CD14-positive monocyte (primary cell): ENCODE data around the gene AHCYL1. TPM values are rescaled to one million over a fixed set of nuclear protein-coding genes. Genes with fewer than 3 reads are reported as not detected.
A peak's percentile ranks its signal among the peaks of the same experiment; 100 is the strongest.

Experiments used
- DNase-seq, 3 donors: peaks; one replicate each; pipeline ENCODE4 v3.0.0-alpha.2; 2011 to 2022
- H2AFZ ChIP-seq: 2 replicates; pipeline ENCODE4 v1.6.0; 2012; ENCODE audit warnings: mild to moderate bottlenecking, low read depth, low read length, inconsistent platforms; ENCODE audit not compliant: insufficient read depth, poor library complexity, severe bottlenecking
- H3K27ac ChIP-seq, 2 donors: 1 replicate in 1 of 2; 2 replicates in 1 of 2; pipeline ENCODE4 v1.5.1; 2012 to 2013; ENCODE audit warnings: low read length in 2 of 2, control low read depth in 1 of 2, inconsistent platforms in 1 of 2, low read depth in 1 of 2, mild to moderate bottlenecking in 1 of 2
- H3K27me3 ChIP-seq, 2 donors: one replicate each; pipeline versions ENCODE4 v1.6.0 to v1.6.1; 2011 to 2013; ENCODE audit warnings: low read length in 2 of 2; ENCODE audit not compliant: control insufficient read depth in 2 of 2, insufficient read depth in 2 of 2
- H3K36me3 ChIP-seq, 2 donors: replicated peaks in 1 of 2; 1 replicate in 1 of 2; 2 replicates in 1 of 2; pipeline versions ENCODE4 v1.5.1 to v1.6.1; 2012 to 2013; ENCODE audit warnings: low read length in 2 of 2, control low read depth in 1 of 2, inconsistent platforms in 1 of 2, mild to moderate bottlenecking in 1 of 2; ENCODE audit not compliant: insufficient read depth in 2 of 2, control insufficient read depth in 1 of 2
- H3K4me1 ChIP-seq, 2 donors: 1 replicate in 1 of 2; 2 replicates in 1 of 2; pipeline versions ENCODE4 v1.5.1 to v1.6.1; 2012 to 2013; ENCODE audit warnings: low read length in 2 of 2, control low read depth in 1 of 2, inconsistent platforms in 1 of 2, mild to moderate bottlenecking in 1 of 2, moderate library complexity in 1 of 2; ENCODE audit not compliant: insufficient read depth in 2 of 2, control insufficient read depth in 1 of 2
- H3K4me2 ChIP-seq: replicated peaks from 2 replicates; pipeline ENCODE3; 2012; ENCODE audit warnings: low read length, moderate library complexity, mild to moderate bottlenecking; ENCODE audit not compliant: poor library complexity, severe bottlenecking; ENCODE audit errors: extremely low read depth
- H3K4me3 ChIP-seq, 3 experiments: fragments of 200-600 bp in 1 of 3; sonication (generic) in 1 of 3; replicated peaks in 1 of 3; 1 replicate in 2 of 3; 2 replicates in 1 of 3; pipeline ENCODE4 v1.5.1; 2011 to 2013; ENCODE audit warnings: low read length in 3 of 3, mild to moderate bottlenecking in 3 of 3, control low read depth in 2 of 3, low read depth in 2 of 3, inconsistent platforms in 1 of 3, moderate library complexity in 1 of 3
- H3K79me2 ChIP-seq: 2 replicates; pipeline ENCODE4 v1.6.0; 2012; ENCODE audit warnings: mild to moderate bottlenecking, control low read depth, inconsistent platforms, low read length, moderate library complexity; ENCODE audit not compliant: insufficient read depth
- H3K9ac ChIP-seq: 2 replicates; pipeline ENCODE4 v1.6.0; 2017; ENCODE audit warnings: low read length, mild to moderate bottlenecking; ENCODE audit not compliant: insufficient read depth, poor library complexity, severe bottlenecking
- H3K9me3 ChIP-seq, 2 donors: replicated peaks in 1 of 2; 1 replicate in 1 of 2; 2 replicates in 1 of 2; pipeline versions ENCODE4 v1.5.1 to v1.6.1; 2012 to 2013; ENCODE audit warnings: low read length in 2 of 2, control low read depth in 1 of 2; ENCODE audit not compliant: control insufficient read depth in 1 of 2, insufficient read depth in 1 of 2
- H4K20me1 ChIP-seq: 2 replicates; pipeline ENCODE4 v1.6.0; 2012; ENCODE audit warnings: mild to moderate bottlenecking, low read length, control low read depth, moderate library complexity; ENCODE audit not compliant: insufficient read depth
- H3K27ac Mint-ChIP-seq, 7 donors: one replicate each; pipeline ENCODE4 v1.8.0; 2020; ENCODE audit warnings: mild to moderate bottlenecking in 7 of 7, mixed read lengths in 7 of 7, moderate library complexity in 6 of 7, inconsistent platforms in 2 of 7
- H3K27me3 Mint-ChIP-seq, 3 donors: one replicate each; pipeline ENCODE4 v1.8.0; 2021 to 2022; ENCODE audit warnings: low read depth in 3 of 3, mild to moderate bottlenecking in 3 of 3, mixed read lengths in 3 of 3, moderate library complexity in 3 of 3, inconsistent platforms in 1 of 3
- H3K36me3 Mint-ChIP-seq, 2 donors: one replicate each; pipeline ENCODE4 v1.8.0; 2020; ENCODE audit warnings: mixed read lengths in 2 of 2, inconsistent platforms in 1 of 2, mild to moderate bottlenecking in 1 of 2
- H3K4me1 Mint-ChIP-seq: one replicate; pipeline ENCODE4 v1.8.0; 2020; ENCODE audit warnings: mild to moderate bottlenecking, mixed read lengths
- H3K4me3 Mint-ChIP-seq, 2 donors: one replicate each; pipeline ENCODE4 v1.8.0; 2020; ENCODE audit warnings: mild to moderate bottlenecking in 2 of 2, mixed read lengths in 2 of 2, moderate library complexity in 1 of 2
- H3K9me3 Mint-ChIP-seq, 7 donors: one replicate each; pipeline ENCODE4 v1.8.0; 2020 to 2022; ENCODE audit warnings: mixed read lengths in 7 of 7, mild to moderate bottlenecking in 6 of 7, moderate library complexity in 6 of 7, inconsistent platforms in 2 of 7
- WGBS: methylation state at CpG from one replicate; pipeline ENCODE4 v1.1.5; 2013; ENCODE audit warnings: missing lambda C conversion rate; ENCODE audit not compliant: insufficient coverage; 5-methylcytosine and 5-hydroxymethylcytosine counted together
- intact Hi-C, 2 donors: fragments of 100-400 bp; cut with micrococcal nuclease; formaldehyde crosslinking; loops; one replicate each; pipeline versions ENCODE4 v1.15.0 to v1.15.1; 2023
- polyA plus RNA-seq, 3 donors: library from polyadenylated mRNA; depleted of rRNA in 1 of 3; unstranded in 2 of 3; stranded (reverse) in 1 of 3; fragments of 300-500 nt in 2 of 3; fragments of >200 nt in 1 of 3; fragmentation: Illumina TruSeq in 2 of 3; gene quantifications; 1 replicate in 2 of 3; 2 replicates in 1 of 3; pipeline ENCODE4 v1.2.3, GENCODE V29; 2012 to 2021
- TF ChIP-seq, protein P1 (sequence below): fragments of 200-600 bp; IDR thresholded peaks from one replicate; pipeline ENCODE4 v1.8.0; 2022; ENCODE audit warnings: antibody characterized with exemption, mild to moderate bottlenecking

Gene AHCYL1
- polyA plus RNA-seq, 3 donors: 39.1 to 63.9 (median 48.8) TPM

DNA sequence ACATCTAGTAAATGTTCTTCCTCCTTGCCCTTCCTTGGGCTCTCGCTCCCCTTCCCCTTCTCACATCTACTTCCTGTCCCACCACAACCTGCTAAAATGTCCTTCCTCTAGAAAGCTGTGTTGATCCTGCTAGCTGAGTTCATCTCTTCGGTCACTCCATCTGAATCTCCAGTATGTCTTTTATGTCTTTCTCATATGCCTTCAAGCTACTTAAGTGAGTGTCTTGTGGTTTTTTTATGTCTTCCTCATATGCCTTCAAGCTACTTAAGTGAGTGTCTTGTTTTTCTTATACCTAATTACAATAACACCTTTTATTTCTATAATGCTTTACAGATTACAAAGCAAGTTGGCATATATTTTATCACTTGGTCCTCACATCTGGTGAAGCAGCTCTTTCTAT is 40.0 kb upstream of the AHCYL1 start:
- DNase-seq: peak in 1 of 3 donors; percentile 4
- Histone ChIP-seq H3K4me3 (no peak overlapping the region), H3K4me2 (no peak overlapping the region), H3K4me1 (peaks cover 0 to 2% of the 10 kb centered on the region in 2 donors), H2AFZ (no peak overlapping the region), H3K27ac (no peak overlapping the region), H3K9me3 (no peaks in the 10 kb centered on the region), H3K9ac (no peak overlapping the region), H4K20me1 (no peaks in the 10 kb centered on the region), H3K79me2 (no peaks in the 10 kb centered on the region), H3K27me3 (no peaks in the 10 kb centered on the region), H3K36me3 (no peaks in the 10 kb centered on the region)
- Mint-ChIP-seq H3K4me1 (peaks cover 15% of the 10 kb centered on the region), H3K27me3 (peaks cover 3 to 6% (median 3%) of the 10 kb centered on the region in 3 donors), H3K36me3 (no peaks in the 10 kb centered on the region), H3K27ac (no peak overlapping the region), H3K4me3 (no peak overlapping the region), H3K9me3 (peaks cover 0 to 3% (median 0%) of the 10 kb centered on the region in 7 donors)
- intact Hi-C loops: no loop called here
- TF ChIP-seq, protein P1, sequence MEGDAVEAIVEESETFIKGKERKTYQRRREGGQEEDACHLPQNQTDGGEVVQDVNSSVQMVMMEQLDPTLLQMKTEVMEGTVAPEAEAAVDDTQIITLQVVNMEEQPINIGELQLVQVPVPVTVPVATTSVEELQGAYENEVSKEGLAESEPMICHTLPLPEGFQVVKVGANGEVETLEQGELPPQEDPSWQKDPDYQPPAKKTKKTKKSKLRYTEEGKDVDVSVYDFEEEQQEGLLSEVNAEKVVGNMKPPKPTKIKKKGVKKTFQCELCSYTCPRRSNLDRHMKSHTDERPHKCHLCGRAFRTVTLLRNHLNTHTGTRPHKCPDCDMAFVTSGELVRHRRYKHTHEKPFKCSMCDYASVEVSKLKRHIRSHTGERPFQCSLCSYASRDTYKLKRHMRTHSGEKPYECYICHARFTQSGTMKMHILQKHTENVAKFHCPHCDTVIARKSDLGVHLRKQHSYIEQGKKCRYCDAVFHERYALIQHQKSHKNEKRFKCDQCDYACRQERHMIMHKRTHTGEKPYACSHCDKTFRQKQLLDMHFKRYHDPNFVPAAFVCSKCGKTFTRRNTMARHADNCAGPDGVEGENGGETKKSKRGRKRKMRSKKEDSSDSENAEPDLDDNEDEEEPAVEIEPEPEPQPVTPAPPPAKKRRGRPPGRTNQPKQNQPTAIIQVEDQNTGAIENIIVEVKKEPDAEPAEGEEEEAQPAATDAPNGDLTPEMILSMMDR: no peak
- WGBS: 0% methylated on average over 1 of the region's 2 CpGs

DNA sequence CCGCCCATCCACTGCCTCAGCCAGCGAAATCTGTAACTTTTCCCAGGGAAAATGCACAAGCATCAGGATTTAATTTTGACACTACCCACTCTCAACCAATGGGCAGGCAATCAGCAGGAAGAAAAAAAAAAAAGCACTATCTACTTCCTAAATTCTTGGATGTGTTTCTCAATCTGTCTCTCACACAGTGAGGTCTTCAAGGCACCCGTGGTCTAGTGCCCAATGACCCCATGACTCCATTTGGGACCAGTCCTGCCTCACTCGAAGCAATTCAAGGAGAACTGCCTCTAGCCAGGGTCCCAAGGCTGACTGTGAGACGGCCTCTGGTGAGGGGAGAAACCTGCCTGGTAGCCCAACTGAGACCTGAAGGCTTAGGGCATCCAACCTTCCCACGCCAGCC is 38.1 kb upstream of the AHCYL1 start:
- Histone ChIP-seq H3K4me1 (peaks cover 0 to 2% of the 10 kb centered on the region in 2 donors), H3K36me3 (no peaks in the 10 kb centered on the region), H3K4me3 (no peak overlapping the region), H3K79me2 (no peaks in the 10 kb centered on the region), H3K9ac (no peak overlapping the region), H3K27ac (no peak overlapping the region), H3K9me3 (no peaks in the 10 kb centered on the region), H3K27me3 (no peaks in the 10 kb centered on the region), H3K4me2 (no peak overlapping the region), H4K20me1 (no peaks in the 10 kb centered on the region), H2AFZ (no peak overlapping the region)
- WGBS: 75% methylated on average over 2 of the region's 6 CpGs
- peak overlapping the region in 1 of 2 donors; percentile 52 for H3K4me3 Mint-ChIP-seq
- peaks cover 3 to 6% (median 3%) of the 10 kb centered on the region in 3 donors for H3K27me3 Mint-ChIP-seq
- H3K36me3 Mint-ChIP-seq: no peaks in the 10 kb centered on the region
- intact Hi-C loops: no loop called here
- no peak overlapping the region for H3K27ac Mint-ChIP-seq
- TF ChIP-seq, protein P1: no peak
- peak in 1 of 3 donors; percentile 23 for DNase-seq
- peaks cover 0 to 3% (median 0%) of the 10 kb centered on the region in 7 donors for H3K9me3 Mint-ChIP-seq
- peaks cover 15% of the 10 kb centered on the region for H3K4me1 Mint-ChIP-seq
